NCI-H2196 (cell line): Measurements from ENCODE around the gene OR10H5.
A peak's percentile ranks its signal among the peaks of the same experiment; 100 is the strongest.
"Not testable (repeated sequence)": the region's sequence is repeated elsewhere in the genome, so short reads cannot be mapped to it uniquely, and the experiment has no call there.

Source experiments
- DNase-seq: peaks from one replicate; lab custom pipeline; 2025; ENCODE audit not compliant: unreplicated experiment; lab: John Stamatoyannopoulos, UW

The OR10H5 gene

GRCh38 chr19:15810335-15810734, 22.9 kb downstream of the OR10H5 start:
- peak; percentile 57 for DNase-seq

DNA sequence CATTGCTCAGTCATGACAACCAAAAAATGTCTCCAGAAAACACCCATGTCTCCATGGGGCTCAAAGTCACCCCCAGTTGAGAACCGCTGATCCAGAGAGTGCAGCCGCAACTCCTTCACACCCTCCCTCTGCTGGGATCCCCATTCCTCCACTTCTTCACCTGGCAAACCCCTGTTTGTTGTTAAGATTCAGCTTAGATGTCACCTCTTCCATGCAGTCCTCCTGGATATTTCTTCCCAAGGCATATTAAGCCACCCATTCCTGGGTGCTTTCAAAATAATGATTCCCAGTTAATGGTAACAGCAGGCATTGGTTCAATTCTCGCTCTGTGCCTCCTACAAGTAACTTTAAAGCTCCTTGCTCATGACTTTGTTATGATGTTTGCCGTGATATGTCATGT, 24.0 kb downstream of the OR10H5 start:
- no peak for DNase-seq

DNA sequence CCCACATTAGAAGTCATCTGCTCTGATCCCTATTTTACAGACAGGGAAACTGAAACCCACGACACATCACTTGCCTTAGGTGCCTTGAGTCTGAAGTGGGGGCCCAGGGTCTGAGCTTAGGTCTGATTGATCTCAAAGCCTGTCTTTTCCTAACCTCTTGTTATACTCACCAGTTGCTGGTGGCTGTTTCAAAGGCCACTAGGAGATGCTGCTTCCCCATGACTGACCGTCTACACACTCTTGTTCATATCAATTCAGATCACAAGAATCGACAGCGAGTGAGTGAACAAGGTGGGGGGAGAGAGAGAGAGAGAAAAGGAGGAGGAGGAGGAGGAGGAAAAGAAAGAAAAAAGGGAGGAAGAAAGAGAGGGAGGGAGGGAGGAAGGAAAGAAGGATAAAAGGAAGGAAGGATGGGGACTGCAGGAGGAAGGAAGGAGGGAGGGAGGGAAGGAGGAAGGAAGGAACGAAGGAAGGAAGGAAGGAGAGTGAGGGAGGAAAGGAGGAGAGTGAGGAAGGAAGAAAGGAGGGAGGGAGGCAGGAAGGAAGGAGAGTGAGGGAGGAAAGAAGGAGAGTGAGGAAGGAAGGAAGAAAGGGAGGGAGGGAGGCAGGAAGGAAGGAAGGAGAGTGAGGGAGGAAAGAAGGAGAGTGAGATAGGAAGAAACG, 24.7 kb downstream of the OR10H5 start:
- peak; percentile 50 for DNase-seq

GRCh38 chr19:15813916-15814315, 26.5 kb downstream of the OR10H5 start:
- no peak for DNase-seq

- DNase-seq, result peak; percentile 61
Measured at GRCh38 chr19:15815306-15815705, 27.8 kb downstream of the OR10H5 start, which contains the start of gene OR10H1. Gene OR10H1 (minus strand): TSS chr19:15815664. CDS start chr19:15808037, 7,627 bp downstream.

GRCh38 chr19:15820646-15821045, 33.2 kb downstream of the OR10H5 start:
- no peak for DNase-seq

GRCh38 chr19:15825753-15826152, 38.3 kb downstream of the OR10H5 start:
- DNase-seq, result no peak

- DNase-seq, result no peak
Measured at GRCh38 chr19:15828121-15828610, 40.7 kb downstream of the OR10H5 start.

- DNase-seq, result peak; percentile 20
Measured at GRCh38 chr19:15828611-15829305, 41.3 kb downstream of the OR10H5 start.

DNA sequence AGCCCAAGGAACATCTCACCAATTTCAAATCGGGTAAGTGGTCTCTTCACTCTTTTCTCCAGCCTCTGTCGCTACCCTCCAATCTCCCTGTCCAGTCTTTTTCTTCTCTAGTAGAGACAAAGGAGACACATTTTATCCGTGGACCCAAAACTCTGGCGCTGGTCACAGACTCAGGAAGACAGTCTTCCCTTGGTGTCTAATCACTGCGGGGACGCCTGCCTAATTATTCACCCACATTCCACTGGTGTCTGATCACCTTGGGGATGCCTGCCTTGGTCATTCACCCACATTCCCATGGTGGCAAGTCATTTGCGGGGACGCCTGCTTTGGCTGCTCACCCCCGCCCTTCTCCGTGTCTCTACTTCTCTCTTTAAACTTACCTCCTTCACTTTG, 41.8 kb downstream of the OR10H5 start:
- DNase-seq, result no peak

DNA sequence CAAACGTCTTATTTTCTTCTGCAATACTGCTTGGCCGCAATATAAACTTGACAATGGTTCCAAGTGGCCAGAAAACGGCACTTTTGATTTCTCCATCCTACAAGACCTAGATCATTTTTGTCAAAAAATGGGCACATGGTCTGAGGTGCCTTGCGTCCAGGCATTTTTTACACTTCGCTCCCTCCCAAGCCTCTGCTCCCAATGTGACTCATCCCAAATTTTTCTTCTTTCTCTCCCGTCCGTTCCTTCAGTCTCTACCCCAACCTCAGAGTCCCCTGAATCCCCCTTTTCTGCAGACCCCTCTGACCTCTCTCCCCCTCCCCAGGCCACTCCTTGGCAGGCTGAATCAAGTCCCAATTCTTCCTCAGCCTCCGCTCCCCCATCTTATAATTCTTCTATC, 42.3 kb downstream of the OR10H5 start:
- no peak for DNase-seq

DNA sequence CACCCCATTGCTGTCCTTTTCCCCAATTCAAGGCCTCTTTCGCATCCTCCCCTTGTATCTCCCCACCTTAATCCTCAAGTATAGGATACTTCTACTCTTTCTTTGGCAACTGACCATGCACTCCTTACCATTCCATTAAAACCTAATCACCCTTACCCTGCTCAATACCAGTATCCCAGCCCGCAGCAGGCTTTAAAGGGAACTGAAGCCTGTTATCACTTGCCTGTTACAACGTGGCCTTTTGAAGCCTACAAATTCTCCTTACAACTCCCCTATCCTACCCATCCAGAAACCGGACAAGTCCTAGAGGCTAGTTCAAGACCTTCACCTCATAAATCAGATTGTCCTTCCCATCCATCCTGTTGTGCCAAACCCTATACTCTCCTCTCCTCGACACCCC, 44.2 kb downstream of the OR10H5 start:
- no peak for DNase-seq

- DNase-seq, result not testable (repeated sequence)
Measured at GRCh38 chr19:15834232-15834631, 46.8 kb downstream of the OR10H5 start.

GRCh38 chr19:15835565-15836329, 48.3 kb downstream of the OR10H5 start:
- DNase-seq, result peak; percentile 51

- DNase-seq, result peak; percentile 97
Measured at GRCh38 chr19:15836330-15837220, 49.1 kb downstream of the OR10H5 start.

GRCh38 chr19:15837221-15837731, 49.8 kb downstream of the OR10H5 start:
- DNase-seq, result peak; percentile 85

- DNase-seq, result no peak
Measured at GRCh38 chr19:15838351-15838750, 50.9 kb downstream of the OR10H5 start.

- not testable (repeated sequence) for DNase-seq
Measured at GRCh38 chr19:15839888-15840287, 52.4 kb downstream of the OR10H5 start.

GRCh38 chr19:15840833-15841232, 53.4 kb downstream of the OR10H5 start:
- no peak for DNase-seq

DNA sequence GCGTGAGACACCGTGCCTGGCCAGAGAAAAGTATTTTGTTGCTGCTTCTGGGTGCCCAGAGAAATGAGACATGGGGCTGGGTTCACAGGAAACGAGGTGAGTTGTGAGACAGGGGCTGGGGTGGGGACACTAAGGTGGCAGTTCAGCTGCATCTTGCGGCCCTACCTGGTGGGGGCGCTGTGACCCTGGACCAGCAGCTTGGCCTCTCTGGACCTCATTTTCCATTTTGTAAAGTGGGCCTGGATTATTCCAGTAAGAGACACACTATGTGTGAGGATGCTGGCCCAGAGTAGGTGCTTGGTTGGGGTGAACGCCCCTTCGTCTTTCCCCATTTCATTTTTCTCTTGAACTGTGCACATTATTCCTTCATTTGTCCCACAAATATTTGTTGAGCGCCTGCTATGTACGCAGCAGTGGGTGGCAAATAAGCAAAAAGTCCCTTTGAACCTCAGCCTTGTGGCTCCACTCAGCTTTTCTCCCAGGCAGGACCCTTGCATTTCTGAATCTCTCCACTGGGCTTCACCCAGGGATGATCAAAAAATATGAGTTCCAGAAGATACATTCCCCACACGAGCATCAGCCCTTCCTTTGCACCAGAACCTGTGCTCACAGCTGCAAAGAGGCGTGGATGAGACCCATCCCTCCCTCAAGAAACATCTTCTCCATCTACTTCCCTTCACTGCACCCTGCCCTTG, 54.6 kb downstream of the OR10H5 start:
- no peak for DNase-seq
